GM19351 (cell line): Measurements from ENCODE around the gene SMPD3.

Source experiments
- ATAC-seq: cut with Tn5 transposase; IDR thresholded peaks from one replicate; pipeline ENCODE4 v1.9.1; 2021; ENCODE audit warnings: mild to moderate bottlenecking, moderate library complexity; ENCODE audit not compliant: unreplicated experiment

Gene SMPD3

GRCh38 chr16:68444056-68444657, 4.2 kb downstream of the SMPD3 start:
- ATAC-seq = no peak

DNA sequence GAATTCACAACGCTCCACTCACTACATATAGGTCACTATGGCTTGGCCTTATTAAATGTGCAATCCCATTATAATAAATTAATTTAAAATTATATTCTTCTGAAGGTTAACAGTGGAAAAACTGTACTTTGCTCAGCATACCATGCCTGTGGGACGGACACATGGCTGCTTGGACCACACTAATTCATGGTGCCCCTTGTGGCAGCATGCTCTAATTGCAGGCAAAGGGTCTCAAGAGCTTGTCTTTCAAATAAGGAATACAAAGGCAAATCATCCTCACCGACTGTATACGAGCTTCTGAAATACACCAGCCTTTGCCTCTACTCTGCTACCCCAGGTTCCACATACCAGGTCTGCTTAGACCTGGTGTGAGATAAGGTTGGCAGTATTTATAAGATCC, 11.7 kb downstream of the SMPD3 start:
- ATAC-seq = no peak

- no peak for ATAC-seq
These were observed 13.6 kb downstream of the SMPD3 start for GRCh38 chr16:68434624-68435210.

- ATAC-seq = no peak
These were observed 15.0 kb downstream of the SMPD3 start for GRCh38 chr16:68433316-68433715.

DNA sequence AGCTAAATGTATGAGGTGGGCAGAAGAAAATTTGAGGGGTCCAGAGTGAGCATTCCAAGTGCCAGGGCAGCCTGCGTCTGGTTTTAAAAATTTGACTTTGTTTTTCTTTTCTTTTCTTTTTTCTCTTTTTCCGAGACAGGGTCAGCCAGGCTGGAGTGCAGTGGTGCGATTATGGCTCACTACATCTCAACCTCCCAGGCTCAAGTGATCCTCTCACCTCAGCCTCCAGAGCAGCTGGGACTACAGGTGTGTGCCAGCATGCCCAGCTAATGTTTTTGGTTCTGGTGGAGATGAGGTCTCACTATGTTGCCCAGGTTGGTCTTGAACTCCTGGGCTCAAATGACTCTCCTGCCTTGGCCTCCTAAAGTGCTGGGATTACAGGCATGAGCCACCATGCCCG, 15.6 kb downstream of the SMPD3 start:
- no peak for ATAC-seq

DNA sequence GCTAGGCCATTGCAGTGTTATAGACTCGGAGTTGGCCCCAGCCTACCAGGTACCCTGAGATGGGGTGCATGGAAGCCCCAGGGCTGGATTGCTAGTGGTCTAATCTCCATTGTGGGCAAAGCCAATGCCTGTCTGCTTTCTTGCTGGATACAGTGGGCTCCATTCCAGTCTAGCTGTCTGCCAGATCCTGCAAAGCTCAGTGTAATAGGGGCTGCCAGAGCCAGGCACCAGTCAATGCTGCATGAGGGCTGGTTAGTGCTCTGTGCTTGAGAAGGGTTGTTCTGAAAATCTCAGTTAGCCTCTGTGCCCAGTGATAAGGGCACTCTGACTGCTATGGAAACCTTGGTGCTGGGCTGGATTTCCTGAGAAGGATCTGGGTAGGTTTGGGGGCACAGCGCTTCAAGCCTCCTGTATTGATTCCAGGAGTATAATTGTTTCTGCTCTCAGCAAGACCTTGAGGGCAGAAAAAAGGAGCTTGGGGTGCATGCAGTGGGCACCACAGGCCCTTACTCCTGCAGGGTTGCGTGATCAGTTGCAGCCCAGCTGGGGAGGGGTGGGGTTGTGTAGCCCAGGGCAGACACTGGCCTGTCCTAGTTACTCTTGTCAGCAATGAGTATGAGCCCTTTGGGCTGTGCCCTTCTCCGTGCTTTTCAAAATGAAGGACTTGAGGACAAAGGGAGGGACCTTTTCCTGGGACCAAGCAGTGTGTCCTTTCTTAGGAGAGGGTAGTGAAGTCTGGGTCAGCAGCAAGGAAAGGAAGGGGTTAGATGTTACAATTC, 19.0 kb downstream of the SMPD3 start:
- no peak for ATAC-seq

DNA sequence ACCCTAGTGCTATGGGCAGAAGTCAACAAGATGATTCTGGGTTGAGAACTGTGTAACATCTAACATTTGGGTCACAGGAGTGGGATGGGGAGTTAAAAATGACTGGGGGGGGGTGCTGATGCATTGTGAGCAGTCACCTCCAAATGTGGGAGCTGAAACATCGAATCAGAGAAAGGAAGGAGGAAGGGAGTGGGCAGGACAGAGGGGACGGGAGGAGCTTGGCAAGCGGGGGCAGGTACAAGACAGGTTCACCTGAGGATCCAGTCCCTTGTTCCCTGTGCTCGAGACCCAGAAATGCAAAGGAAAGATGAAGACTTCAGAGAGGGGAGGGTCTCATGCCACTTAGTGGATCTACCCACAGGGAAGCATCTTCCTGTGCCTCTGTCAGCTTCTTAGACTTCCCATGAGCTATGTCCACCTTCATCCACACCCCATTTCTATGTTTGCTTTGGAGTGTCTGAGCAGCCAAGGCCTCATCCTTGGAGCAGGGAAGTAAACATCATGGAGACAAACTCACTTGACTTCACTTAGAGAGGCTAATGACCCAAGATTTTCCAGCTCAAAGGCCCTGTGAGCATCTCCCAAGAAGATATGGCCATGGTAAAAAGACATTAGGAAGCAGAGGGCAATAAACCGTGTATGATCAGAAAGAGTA, 20.5 kb downstream of the SMPD3 start:
- ATAC-seq = no peak

DNA sequence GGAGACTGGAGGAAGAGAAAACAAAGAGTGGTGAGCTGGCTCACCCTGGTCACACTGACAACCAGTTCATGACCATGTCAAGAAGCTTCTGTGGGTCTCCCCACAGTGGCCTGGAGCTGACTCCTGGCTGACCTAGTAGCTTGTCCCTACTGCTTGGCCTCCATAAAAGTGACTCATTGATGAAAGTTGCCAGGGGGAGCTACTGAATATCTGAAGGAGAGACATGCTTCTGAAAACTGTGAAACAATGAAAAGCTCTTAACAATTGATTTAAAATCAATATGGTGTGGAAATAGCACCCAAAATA, 22.0 kb downstream of the SMPD3 start:
- ATAC-seq = no peak

GRCh38 chr16:68425498-68426346, 22.6 kb downstream of the SMPD3 start:
- ATAC-seq = no peak

- ATAC-seq = no peak
These were observed 24.5 kb downstream of the SMPD3 start for GRCh38 chr16:68423771-68424170.

GRCh38 chr16:68422396-68422960, 25.8 kb downstream of the SMPD3 start:
- ATAC-seq = no peak

DNA sequence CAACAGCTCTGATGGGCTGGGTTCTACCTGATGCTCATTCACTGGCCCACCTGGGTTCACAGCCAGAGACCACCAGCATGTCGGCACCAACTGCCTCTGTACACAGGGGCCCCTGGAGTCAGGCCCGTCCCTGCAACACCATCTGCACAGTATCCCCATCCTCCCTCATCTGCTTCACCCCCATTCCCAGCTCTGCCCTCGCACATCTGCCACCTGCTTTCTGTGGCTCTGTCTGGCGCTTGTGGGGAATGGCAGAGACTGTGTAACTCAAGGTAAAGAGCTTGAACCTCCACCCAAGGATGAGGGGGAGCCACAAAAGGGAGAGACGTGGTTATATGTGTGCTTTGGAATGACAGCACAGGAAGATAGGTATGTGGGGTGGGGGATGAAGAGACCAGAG, 27.2 kb downstream of the SMPD3 start:
- no peak for ATAC-seq

GRCh38 chr16:68420366-68420942, 27.9 kb downstream of the SMPD3 start:
- no peak for ATAC-seq

- peak; percentile 67 for ATAC-seq
These were observed 30.5 kb downstream of the SMPD3 start for GRCh38 chr16:68417711-68418301.

- ATAC-seq = no peak
These were observed 32.0 kb downstream of the SMPD3 start for GRCh38 chr16:68416057-68417046.

DNA sequence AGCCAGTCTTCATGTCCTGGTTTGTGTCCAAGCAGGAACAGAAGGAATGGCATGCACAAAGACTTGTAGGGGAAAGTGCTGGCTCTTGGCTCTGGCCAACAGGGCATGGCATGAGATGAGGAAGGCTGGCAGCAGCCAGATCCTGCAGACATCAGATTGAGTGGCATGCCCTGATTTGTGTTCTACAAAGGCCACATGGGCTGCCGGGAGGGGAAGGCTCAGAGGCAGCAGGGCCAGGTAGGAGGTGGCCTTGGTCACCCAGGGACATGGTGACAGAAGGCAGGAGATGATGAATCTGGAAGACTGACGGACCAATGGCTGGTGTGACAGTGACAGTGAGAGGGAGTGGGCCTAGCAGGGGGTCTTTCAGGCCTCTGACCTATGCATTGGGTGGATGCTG, 33.7 kb downstream of the SMPD3 start:
- no peak for ATAC-seq

- no peak for ATAC-seq
These were observed 36.2 kb downstream of the SMPD3 start for GRCh38 chr16:68412061-68412460.

- ATAC-seq = no peak
These were observed 37.2 kb downstream of the SMPD3 start for GRCh38 chr16:68411086-68411485.

- ATAC-seq = no peak
These were observed 39.3 kb downstream of the SMPD3 start for GRCh38 chr16:68408967-68409366.
